Transverse colon (tissue), 4 donors: ENCODE results near the gene ATP13A4. TPM values are rescaled to one million over a fixed set of nuclear protein-coding genes. Genes with fewer than 3 reads are reported as not detected.

ENCODE experiments used
- DNase-seq: peaks from one replicate; pipeline ENCODE4 v3.0.0-alpha.2; 2019
- H3K27ac ChIP-seq, 4 donors: fragments of 200-600 bp; sonication (generic); 2 replicates each; pipeline ENCODE4 v1.5.1; 2016 to 2018; ENCODE audit warnings: inconsistent platforms in 4 of 4
- H3K27me3 ChIP-seq: fragments of 200-600 bp; sonication (generic); 2 replicates; pipeline ENCODE4 v1.5.1; 2017; ENCODE audit warnings: inconsistent platforms
- H3K36me3 ChIP-seq, 4 donors: fragments of 200-600 bp; sonication (generic); 2 replicates each; pipeline ENCODE4 v1.5.1; 2017 to 2019; ENCODE audit warnings: inconsistent platforms in 4 of 4
- H3K4me1 ChIP-seq, 4 donors: fragments of 200-600 bp; sonication (generic); 2 replicates each; pipeline ENCODE4 v1.5.1; 2017 to 2020; ENCODE audit warnings: inconsistent platforms in 4 of 4
- H3K4me3 ChIP-seq, 4 donors: fragments of 200-600 bp; sonication (generic); 1 replicate in 1 of 4; 2 replicates in 3 of 4; pipeline versions ENCODE4 v1.5.1 to v1.6.1; 2017 to 2019; ENCODE audit warnings: inconsistent platforms in 4 of 4
- H3K9me3 ChIP-seq, 2 donors: fragments of 200-600 bp; sonication (generic); 2 replicates each; pipeline ENCODE4 v1.5.1; 2017 to 2019; ENCODE audit warnings: inconsistent platforms in 2 of 2
- EP300 ChIP-seq: sonication (generic); formaldehyde crosslinking; IDR thresholded peaks from one replicate; pipeline ENCODE4 v1.6.1; 2017; ENCODE audit warnings: antibody characterized with exemption, low read depth
- POLR2A ChIP-seq: fragments of 450-650 bp; IDR thresholded peaks from one replicate; pipeline ENCODE4 v1.6.1; 2016; ENCODE audit warnings: antibody characterized with exemption, mild to moderate bottlenecking, moderate library complexity
- POLR2AphosphoS5 ChIP-seq, 3 donors: sonication (generic); formaldehyde crosslinking; IDR thresholded peaks; one replicate each; pipeline ENCODE4 v1.6.1; 2016; ENCODE audit warnings: antibody characterized with exemption in 3 of 3
- WGBS, 2 donors: methylation state at CpG; one replicate each; pipeline ENCODE4 v1.1.5; 2018; ENCODE audit warnings: low coverage in 1 of 2; 5-methylcytosine and 5-hydroxymethylcytosine counted together
- in situ Hi-C, 4 donors: fragments of 200-750 bp; cut with MboI; loops; one replicate each; pipeline versions ENCODE4 v1.15.0 to v1.15.1; 2017; ENCODE audit warnings: low sequenced_read_pairs in 3 of 4, low pct_ligation_motif_present in 1 of 4, low pct_unique_long_range_greater_than_20kb in 1 of 4
- intact Hi-C: fragments of 100-400 bp; cut with DNase I; formaldehyde crosslinking; loops from one replicate; pipeline ENCODE4 v1.15.1; 2023; ENCODE audit warnings: low total_unique reads
- total RNA-seq, 4 donors: library from RNA; depleted of rRNA; stranded (reverse); fragments of >200 nt; gene quantifications; one replicate each; pipeline ENCODE4 v1.1.0, GENCODE V29; 2016
- TF ChIP-seq, protein P1 (sequence below), 5 experiments: fragments of 200-600 bp in 3 of 5; fragments of 450-650 bp in 2 of 5; sonication (generic) in 3 of 5; IDR thresholded peaks; 1 replicate in 2 of 5; 2 replicates in 3 of 5; pipeline ENCODE4 v1.5.1; 2016 to 2017; ENCODE audit warnings: antibody characterized with exemption in 5 of 5, inconsistent platforms in 3 of 5, mild to moderate bottlenecking in 2 of 5, moderate library complexity in 1 of 5

Gene ATP13A4
- total RNA-seq, 4 donors from 2014 or later, result 5.6 to 13.4 (median 6.9) TPM

DNA sequence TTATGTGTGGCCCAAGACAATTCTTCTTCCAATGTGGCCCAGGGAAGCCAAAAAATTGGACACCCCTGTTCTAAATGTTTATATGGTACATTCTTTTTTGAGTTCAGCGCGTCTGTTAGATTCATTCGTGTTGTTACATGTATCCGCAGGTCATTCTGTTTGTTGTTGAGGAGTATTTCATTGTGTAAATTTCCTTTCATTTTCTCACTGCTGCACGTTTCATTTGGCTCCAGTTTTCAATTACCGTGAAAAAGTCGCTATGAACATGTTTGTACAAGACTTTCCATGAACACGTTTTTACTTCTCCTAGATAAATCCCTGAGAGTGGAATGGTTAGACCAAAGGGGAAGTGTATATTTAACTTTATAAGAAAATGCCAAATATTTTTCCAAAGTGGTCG is 30.8 kb upstream of the ATP13A4 start:
- Histone ChIP-seq H3K27ac (no peak overlapping the region), H3K4me3 (no peak overlapping the region), H3K9me3 (no peaks in the 10 kb centered on the region), H3K4me1 (no peaks in the 10 kb centered on the region), H3K27me3 (no peaks in the 10 kb centered on the region), H3K36me3 (no peaks in the 10 kb centered on the region)
- 84 to 90% methylated on average over 9 of the region's 9 CpGs for WGBS, 2 donors
- no peak for DNase-seq
- in situ Hi-C loops, result no loop called here
- intact Hi-C loops, result no loop called here
- TF ChIP-seq, protein P1, sequence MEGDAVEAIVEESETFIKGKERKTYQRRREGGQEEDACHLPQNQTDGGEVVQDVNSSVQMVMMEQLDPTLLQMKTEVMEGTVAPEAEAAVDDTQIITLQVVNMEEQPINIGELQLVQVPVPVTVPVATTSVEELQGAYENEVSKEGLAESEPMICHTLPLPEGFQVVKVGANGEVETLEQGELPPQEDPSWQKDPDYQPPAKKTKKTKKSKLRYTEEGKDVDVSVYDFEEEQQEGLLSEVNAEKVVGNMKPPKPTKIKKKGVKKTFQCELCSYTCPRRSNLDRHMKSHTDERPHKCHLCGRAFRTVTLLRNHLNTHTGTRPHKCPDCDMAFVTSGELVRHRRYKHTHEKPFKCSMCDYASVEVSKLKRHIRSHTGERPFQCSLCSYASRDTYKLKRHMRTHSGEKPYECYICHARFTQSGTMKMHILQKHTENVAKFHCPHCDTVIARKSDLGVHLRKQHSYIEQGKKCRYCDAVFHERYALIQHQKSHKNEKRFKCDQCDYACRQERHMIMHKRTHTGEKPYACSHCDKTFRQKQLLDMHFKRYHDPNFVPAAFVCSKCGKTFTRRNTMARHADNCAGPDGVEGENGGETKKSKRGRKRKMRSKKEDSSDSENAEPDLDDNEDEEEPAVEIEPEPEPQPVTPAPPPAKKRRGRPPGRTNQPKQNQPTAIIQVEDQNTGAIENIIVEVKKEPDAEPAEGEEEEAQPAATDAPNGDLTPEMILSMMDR (IDR thresholded peaks at IDR 0.05), result no peak
- no peak for TF ChIP-seq POLR2A

DNA sequence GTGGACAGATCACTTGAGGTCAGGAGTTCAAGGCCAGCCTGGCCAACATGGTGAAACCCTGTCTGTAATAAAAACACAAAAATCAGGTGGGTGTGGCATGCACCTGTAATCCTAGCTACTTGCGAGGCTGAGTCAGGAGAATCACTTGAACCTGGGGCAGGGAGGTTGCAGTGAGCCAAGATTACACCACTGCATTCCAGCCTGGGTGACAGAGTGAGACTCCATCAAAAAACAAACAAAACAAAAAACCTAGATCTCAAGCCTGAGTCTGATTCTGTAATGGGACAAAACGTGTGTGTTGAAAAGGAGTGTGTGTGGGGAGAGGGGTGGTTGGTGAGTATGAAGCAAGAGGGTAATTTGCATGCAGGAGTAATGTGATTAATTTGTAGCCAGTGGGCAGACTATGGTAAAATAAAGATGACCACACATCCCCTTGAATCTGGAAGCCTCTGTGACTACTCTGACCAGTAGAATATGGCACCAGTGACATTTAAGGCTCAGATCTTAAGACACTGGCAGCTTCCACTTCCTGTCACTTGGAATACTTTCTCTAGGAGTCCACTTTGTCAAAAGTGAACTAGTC is 19.9 kb upstream of the ATP13A4 start:
- H3K27ac ChIP-seq, result no peak overlapping the region
- 43 to 48% methylated on average over 1 to 2 of the region's 2 CpGs for WGBS, 2 donors
- in situ Hi-C loops, result loop anchor here (5.0 to 25.0 kb wide), 7 partner anchors 112 to 1112 kb away; no protein-coding TSS in a partner anchor

DNA sequence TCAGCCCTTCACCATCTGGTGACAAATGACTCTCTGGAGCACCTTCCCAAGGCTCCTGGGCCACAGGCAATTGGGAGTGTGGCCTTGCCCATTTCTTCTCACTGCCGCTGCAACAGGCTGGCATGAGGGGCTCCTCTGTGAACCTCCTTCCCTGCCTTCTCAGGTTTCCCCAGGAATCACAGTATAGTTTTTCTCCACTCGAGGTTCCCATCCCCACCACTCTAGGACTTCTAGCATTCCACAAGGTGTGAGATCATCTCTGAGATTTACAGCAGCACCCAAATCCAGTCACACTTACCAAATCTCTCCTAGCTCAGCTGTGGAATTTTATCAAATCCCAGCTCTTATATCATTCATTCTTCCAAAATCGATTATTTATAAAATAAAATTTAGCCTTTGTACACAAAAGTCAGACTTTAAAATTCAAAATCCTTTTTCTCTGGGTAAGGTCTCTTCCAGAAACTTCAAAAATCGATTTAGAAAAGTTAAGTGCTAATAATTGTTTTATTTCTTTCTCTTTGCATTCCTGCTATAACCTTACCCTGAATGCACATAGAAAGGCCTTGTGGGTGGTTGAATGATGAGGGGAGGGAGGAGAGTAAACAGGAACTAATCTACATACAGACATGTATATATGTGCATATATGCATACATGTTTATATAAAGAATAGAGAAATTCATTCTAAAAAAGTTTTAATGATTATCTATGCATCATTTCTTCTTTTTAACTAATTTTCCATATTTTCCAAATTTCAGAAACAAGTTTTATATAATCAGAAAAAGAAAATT is 18.9 kb upstream of the ATP13A4 start:
- H3K27ac ChIP-seq, result no peak overlapping the region
- in situ Hi-C loops (loop anchor here (5.0 to 25.0 kb wide), 7 partner anchors 111 to 1111 kb away; no protein-coding TSS in a partner anchor), intact Hi-C loops (loop anchor here (10.0 kb wide), 1 partner anchor 759 kb away; no protein-coding TSS in a partner anchor)
- H3K27me3 ChIP-seq, result no peaks in the 10 kb centered on the region
- H3K9me3 ChIP-seq, result no peaks in the 10 kb centered on the region
- H3K4me1 ChIP-seq, result no peaks in the 10 kb centered on the region
- 58 to 77% methylated on average over 3 to 4 of the region's 4 CpGs for WGBS, 2 donors
- DNase-seq, result no peak
- H3K36me3 ChIP-seq, result no peaks in the 10 kb centered on the region
- no peak for TF ChIP-seq POLR2AphosphoS5 (IDR thresholded peaks at IDR 0.05)
- TF ChIP-seq POLR2A, result no peak
- no peak for TF ChIP-seq EP300
- TF ChIP-seq, protein P1 (IDR thresholded peaks at IDR 0.05), result no peak
- H3K4me3 ChIP-seq, result no peak overlapping the region

More for the DNA sequence above, 19.9 kb upstream of the ATP13A4 start:
- no peaks in the 10 kb centered on the region for H3K27me3 ChIP-seq
- no peak overlapping the region for H3K4me3 ChIP-seq
- no peak for DNase-seq
- H3K4me1 ChIP-seq, result no peaks in the 10 kb centered on the region
- H3K36me3 ChIP-seq, result no peaks in the 10 kb centered on the region
- no peaks in the 10 kb centered on the region for H3K9me3 ChIP-seq
- no peak for TF ChIP-seq POLR2AphosphoS5 (IDR thresholded peaks at IDR 0.05)
- TF ChIP-seq, protein P1 (IDR thresholded peaks at IDR 0.05), result no peak
- no peak for TF ChIP-seq POLR2A
- TF ChIP-seq EP300, result no peak
- intact Hi-C loops, result loop anchor here (10.0 kb wide), 1 partner anchor 760 kb away; no protein-coding TSS in a partner anchor

DNA sequence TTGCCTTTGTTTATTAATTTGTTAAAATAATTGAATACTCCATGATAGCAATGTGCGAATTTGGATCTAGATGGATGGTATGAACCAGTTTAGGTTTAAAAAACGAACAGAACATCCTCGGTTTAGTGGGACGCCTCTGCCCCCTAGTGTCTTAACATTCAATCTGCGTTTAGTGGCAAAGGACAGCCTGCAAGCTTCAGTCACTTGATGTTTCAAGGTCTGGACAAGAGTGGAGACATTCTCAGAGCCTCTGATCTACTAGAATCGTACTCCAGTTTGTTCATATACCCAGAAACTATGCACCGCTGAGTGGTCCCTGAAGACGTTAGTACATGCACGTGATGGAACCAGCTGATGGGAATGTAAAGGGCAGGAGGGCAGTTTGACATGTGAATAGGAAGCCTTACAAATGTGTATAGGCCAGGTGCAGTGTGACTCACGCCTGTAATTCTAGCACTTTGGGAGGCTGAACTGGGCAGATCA is 17.8 kb upstream of the ATP13A4 start:
- H3K27me3 ChIP-seq, result no peaks in the 10 kb centered on the region
- no peaks in the 10 kb centered on the region for H3K4me1 ChIP-seq
- DNase-seq, result peak; percentile 58
- intact Hi-C loops, result loop anchor here (10.0 kb wide), 1 partner anchor 758 kb away; no protein-coding TSS in a partner anchor
- no peak overlapping the region for H3K4me3 ChIP-seq
- TF ChIP-seq, protein P1 (IDR thresholded peaks at IDR 0.05), result peak; percentile 66 to 73 (median 71)
- TF ChIP-seq EP300 (no peak), POLR2AphosphoS5 (IDR thresholded peaks at IDR 0.05) (no peak)
- no peak overlapping the region for H3K27ac ChIP-seq
- H3K36me3 ChIP-seq, result no peaks in the 10 kb centered on the region
- in situ Hi-C loops, result loop anchor here (5.0 to 25.0 kb wide), 7 partner anchors 110 to 1110 kb away; no protein-coding TSS in a partner anchor
- H3K9me3 ChIP-seq, result no peaks in the 10 kb centered on the region
- WGBS, 2 donors, result 0 to 12% methylated on average over 4 to 10 of the region's 10 CpGs
